GM19463 (cell line): ENCODE measurements around the gene KCTD1.
A peak's percentile ranks its signal among the peaks of the same experiment; 100 is the strongest.

Source experiments
- ATAC-seq: cut with Tn5 transposase; IDR thresholded peaks from one replicate; pipeline ENCODE4 v1.9.1; 2021; ENCODE audit warnings: mild to moderate bottlenecking, moderate library complexity; ENCODE audit not compliant: unreplicated experiment

Gene KCTD1

DNA sequence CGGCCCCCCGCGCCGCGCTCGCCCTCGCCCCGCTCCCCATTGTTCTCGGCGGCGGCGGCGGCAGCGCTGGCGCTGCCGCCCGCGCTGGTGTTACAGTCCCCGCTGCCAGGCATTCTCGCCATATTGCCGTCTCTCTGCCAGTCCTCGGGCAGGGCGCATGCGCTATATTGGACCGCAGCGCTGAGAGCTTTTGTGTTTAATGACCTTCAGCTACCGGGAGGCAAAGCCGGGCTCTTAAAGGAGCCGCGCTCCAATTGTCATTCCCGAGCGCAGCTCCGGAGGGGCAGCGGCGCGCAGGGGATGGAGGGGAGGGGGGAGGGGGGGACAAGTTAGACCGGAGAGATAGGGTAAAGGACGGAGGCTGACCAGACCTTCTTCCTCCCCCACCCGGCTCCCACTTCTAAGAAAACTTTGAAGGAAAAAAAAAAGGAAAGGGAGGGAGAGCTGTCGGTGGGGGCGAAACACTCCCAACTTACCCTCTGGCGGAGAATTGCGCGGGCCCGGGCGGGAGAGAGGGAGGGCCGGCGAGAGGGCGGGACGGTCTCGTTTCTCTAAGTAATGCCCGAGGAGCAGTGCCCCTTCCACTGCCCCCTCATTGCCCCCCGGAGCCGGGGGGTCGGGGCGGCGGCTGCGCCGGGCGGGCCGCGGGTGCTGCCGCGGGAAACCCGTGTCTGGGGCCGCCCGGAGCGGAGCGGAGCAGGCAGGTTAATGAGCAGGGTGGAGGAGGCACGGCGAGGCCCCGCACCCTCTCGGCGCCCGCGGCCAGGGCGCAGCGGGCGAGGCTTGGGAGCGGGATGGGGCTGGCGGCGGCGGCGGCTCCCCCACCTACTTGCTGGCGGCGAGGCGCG is at the start of gene KCTD1:
TSS of gene KCTD1 (minus strand) at position 139 of the 848 bp plus-strand sequence. CDS start at position 122, 17 bp downstream.
- peak; percentile 50 for ATAC-seq

- no peak for ATAC-seq
Observed at GRCh38 chr18:26593365-26594320, 45.3 kb upstream of the KCTD1 start.

GRCh38 chr18:26584745-26585144 is 36.4 kb upstream of the KCTD1 start:
- ATAC-seq, result no peak

DNA sequence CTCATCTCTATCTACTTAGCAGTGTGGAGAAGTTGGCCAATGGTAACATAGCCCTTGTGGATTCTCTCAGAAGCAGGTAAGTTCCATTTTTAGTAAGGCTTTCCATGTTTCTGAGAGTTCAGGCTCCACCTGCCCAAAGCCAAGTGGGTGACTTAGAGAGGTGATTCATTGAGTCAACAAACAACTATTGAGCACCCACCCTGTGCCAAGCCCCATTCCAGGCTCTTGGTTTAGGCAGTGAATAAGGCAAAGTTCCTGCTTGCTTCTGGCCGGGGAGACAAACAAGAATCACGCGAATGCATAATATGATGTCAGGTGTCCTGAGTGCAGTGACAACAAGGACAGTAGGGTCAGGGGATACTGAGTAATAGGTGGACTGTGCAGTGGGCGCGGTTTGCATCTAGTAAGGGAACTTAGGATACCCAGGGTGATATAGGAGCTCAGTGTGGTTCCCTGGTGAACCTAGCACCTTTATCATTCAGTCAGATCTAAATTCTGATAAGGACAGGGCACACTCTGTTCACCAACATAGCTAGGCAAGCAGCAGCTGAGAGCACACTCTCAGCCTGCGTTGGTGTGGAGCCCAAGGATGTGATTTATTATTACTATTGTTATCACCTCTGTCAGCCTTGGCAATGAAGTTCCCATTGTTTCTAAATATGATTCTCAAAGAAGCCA is 31.7 kb upstream of the KCTD1 start:
- no peak for ATAC-seq

GRCh38 chr18:26575865-26576217 is 27.5 kb upstream of the KCTD1 start:
- ATAC-seq, result no peak

GRCh38 chr18:26574958-26575864 is 26.9 kb upstream of the KCTD1 start:
- ATAC-seq, result no peak

- ATAC-seq, result no peak
Observed at GRCh38 chr18:26568926-26569665, 20.7 kb upstream of the KCTD1 start.

GRCh38 chr18:26568513-26568912 is 20.2 kb upstream of the KCTD1 start:
- no peak for ATAC-seq

- ATAC-seq, result no peak
Observed at GRCh38 chr18:26566874-26567555, 18.7 kb upstream of the KCTD1 start.

DNA sequence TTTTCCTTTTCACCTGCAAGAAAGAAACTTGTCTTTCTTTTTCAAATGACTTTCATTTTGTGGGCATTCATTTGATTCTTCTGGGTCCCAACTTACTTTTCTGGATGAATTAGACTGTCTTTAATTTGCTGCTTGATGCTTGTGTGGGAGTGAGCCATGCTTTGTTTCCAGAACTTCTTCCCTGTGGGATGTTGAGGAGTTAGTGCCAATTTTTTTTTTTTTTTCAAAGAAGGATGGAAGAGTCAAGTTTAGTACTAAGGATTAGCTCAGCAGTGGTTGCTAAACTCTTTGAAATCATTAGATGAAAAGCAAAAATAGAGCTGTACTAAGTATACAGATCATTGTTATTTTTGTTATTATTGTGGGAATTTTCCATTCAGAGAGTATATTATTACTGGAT is 17.2 kb upstream of the KCTD1 start:
- no peak for ATAC-seq

DNA sequence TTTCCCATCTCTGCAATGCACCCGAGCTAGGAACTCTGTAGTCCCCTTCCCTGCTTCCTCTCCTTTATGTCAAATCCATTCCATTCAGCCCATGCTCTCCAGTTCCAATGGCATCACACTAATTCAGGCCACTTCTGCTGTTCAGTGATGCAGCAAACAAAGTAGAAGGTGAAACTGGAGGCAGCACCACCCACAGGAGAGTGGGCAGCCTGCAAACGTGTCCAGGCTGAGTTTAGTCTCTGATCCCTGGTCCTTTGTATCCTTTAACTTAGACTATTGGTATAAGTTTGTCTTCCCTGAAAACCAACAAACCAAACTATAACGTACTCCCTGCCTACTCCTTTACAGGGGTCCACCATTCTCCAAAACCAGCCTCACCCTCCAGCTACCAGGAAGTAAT is 14.7 kb upstream of the KCTD1 start:
- no peak for ATAC-seq

DNA sequence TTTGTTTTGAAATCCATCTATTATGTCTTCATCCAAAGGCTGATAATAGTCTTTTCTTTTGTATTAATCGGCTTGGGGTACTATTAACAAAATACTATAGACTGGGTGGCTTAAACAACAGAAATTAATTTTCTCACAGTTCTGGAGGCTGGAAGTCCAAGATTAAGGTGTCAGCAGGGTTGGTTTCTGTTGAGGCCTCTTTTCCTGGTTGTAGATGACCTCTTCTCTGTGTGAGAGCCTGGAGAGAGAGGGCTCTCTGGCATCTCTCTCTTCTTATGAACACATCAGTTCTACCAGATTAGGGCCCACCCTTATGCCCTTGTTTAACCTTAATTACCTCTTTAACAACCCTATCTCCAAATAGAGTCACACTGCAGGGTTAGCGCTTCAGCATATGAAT is 14.2 kb upstream of the KCTD1 start:
- no peak for ATAC-seq

DNA sequence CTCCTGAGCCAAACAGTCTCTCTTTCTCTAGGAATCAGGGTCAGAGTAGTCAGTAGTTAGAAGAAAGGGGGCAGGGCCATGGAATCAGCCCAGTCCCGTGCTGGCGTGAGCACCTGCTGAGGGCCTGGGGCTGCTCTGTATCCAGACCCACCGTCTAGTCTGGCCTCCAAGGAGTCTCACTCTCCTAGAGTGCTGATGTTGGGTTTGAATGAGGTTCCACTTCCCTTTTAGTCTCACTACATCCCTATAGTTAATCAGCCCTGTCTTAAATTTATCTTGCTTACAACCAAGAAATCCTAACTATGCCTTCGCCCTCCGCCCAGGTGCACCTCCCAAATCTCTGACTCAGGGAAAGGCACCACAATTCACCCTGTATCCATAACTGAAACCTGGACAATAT is 13.4 kb upstream of the KCTD1 start:
- ATAC-seq, result no peak

GRCh38 chr18:26556573-26556972 is 8.2 kb upstream of the KCTD1 start:
- peak; percentile 95 for ATAC-seq

DNA sequence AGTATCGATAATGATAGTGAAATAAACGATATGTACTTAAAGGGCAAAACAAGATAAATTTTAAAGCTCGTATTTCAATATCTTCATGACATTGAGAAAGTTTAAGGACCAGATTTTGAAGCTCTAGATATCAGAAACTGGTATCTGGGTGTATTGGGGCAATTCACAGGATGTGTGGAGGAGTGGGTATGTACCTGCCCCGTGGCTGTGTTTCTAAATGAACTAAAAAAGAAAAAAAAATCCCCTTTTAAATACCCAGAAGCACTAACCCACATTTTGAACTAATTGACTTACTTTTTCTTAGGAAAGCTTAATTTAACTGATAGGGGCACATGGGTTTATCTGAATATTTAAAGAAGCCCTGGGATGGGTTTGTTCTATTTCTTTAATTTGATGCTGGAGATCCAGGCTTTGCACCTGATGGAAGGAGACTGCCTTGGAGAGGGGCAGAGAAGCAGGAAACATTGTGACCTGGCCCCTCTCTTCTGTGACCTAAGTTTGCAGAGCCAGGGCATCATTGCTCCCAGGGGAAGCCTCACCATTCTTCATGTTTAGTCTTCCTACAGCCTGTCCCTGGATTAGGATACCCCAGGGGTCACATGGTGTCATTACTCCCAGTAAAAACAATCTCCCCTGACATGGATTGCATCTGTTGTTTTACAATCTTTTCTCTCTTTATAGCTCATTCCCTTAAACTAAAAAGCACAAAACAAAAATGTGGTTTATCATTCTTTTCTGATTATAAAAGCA is 7.6 kb upstream of the KCTD1 start:
- ATAC-seq, result peak; percentile 4

GRCh38 chr18:26553943-26554342 is 5.6 kb upstream of the KCTD1 start:
- no peak for ATAC-seq

DNA sequence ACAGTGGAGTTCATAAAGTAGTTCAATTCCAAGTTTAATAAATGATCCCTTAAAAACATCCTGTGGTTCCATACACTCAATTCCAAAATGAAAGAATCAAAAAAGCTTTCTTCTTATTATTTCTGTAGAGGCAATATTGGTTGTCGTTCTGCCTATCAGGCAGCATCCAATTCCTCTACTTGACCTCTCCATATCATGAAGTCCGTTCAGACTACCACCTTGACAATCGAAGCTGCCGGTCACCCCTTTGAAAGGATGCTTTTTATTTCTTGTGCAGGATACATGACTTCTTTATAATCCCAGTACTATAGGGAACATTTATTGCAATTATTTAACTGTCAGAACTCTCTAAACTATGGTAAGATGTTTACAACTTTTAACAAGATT is 3.3 kb upstream of the KCTD1 start:
- no peak for ATAC-seq

DNA sequence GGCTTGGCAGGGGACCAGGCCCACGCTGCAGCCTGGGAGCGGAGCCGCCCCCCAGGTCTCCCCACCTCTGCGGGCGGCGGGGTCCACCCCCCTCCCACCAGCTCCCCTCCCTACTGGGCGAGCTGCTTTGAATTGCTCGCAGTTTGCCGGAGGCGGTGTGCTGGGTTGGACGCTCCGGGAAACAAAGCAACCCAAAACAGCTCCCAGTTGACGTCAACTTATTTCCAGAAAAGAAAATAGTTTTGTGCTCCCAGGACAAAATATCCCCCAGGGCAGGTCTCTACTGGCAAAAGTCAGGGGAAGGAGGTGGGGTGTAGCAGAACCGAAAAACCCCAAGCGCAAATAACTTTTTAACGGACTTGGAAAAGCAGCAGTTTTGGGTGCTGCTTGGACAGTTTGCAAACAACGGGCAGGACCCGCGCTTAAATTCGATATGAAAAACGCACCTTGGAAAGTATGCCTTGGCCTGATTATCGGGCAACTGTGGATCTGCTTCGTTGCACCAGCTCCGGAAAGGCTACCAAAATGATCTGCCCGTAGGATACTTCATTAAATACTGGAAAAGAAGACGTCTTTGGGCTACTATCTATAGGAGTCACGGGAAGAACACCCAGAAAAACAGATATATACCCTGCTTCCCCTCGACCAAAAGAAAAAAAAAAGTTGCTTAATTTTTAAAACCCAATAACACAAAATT is 2.8 kb upstream of the KCTD1 start:
- no peak for ATAC-seq
